BLaER1 (cell line): ENCODE measurements around the gene VWA2.

Experiments
- H3K27ac ChIP-seq: shearing (Covaris generic); formaldehyde crosslinking; 2 replicates; pipeline ENCODE4 v1.8.1; 2022
- H3K27me3 ChIP-seq: shearing (Covaris generic); formaldehyde crosslinking; 2 replicates; pipeline ENCODE4 v1.8.1; 2022
- H3K36me3 ChIP-seq: shearing (Covaris generic); formaldehyde crosslinking; 2 replicates; pipeline ENCODE4 v1.8.1; 2022
- H3K4me1 ChIP-seq: shearing (Covaris generic); formaldehyde crosslinking; 2 replicates; pipeline ENCODE4 v1.8.1; 2022
- H3K4me2 ChIP-seq: shearing (Covaris generic); formaldehyde crosslinking; 2 replicates; pipeline ENCODE4 v1.8.1; 2022
- H3K4me3 ChIP-seq: shearing (Covaris generic); formaldehyde crosslinking; 2 replicates; pipeline ENCODE4 v1.8.1; 2022
- H3K9ac ChIP-seq: shearing (Covaris generic); formaldehyde crosslinking; 2 replicates; pipeline ENCODE4 v1.8.1; 2022
- H3K9me3 ChIP-seq: shearing (Covaris generic); formaldehyde crosslinking; 2 replicates; pipeline ENCODE4 v1.8.1; 2022
- H4K20me1 ChIP-seq: shearing (Covaris generic); formaldehyde crosslinking; 2 replicates; pipeline ENCODE4 v1.8.1; 2022
- Cebpa-rat ChIP-seq: shearing (Covaris generic); IDR thresholded peaks from 2 replicates; pipeline ENCODE4 v1.8.1; 2022

VWA2 gene

DNA sequence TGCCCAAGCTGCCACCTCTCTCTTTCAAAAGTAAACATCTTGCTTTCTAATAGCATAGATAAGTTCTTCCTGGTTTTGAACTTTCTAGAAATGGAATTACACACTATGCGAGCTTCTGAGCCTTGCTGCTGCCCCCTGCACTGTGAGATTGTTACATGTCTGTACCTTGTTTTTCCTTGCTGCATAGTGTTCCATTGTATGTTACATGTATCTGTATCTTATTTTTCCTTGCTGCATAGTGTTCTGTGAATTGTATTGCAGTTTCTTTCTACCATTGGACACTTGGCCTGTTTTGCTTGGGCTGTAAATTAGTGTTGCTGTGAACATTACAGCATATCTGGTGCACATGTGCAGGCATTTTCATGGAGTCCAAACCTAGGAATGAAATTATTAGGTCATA, 24.0 kb upstream of the VWA2 start:
- H3K9ac ChIP-seq: no peak overlapping the region
- no peak overlapping the region for H3K4me2 ChIP-seq
- H3K36me3 ChIP-seq: no peaks in the 10 kb centered on the region
- TF ChIP-seq Cebpa-rat: no peak
- no peaks in the 10 kb centered on the region for H3K27me3 ChIP-seq
- no peaks in the 10 kb centered on the region for H4K20me1 ChIP-seq
- H3K27ac ChIP-seq: no peak overlapping the region
- H3K4me1 ChIP-seq: no peaks in the 10 kb centered on the region
- no peak overlapping the region for H3K4me3 ChIP-seq
- H3K9me3 ChIP-seq: no peaks in the 10 kb centered on the region

DNA sequence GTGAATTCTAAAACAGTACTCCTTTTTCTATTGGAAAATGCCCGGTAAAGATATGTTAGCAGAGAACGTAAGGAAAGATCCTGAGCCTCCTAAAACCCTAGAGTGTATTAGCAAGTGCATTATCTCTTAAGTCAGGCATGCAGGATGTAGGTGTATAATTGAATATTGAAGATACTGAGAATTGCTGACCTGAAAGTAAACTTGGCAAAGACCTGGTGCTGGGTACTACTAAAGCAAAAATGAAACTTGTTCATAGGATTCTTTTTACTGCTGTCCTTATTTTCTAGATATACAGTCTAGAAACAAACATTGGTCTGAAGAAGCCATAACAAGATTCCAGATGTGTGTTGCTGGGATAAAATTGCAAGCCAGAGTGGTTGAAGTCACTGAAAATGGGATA, 18.8 kb upstream of the VWA2 start:
- Histone ChIP-seq H3K27me3 (no peaks in the 10 kb centered on the region), H3K4me3 (no peak overlapping the region), H3K27ac (no peak overlapping the region), H3K36me3 (no peaks in the 10 kb centered on the region), H3K4me1 (no peaks in the 10 kb centered on the region), H3K9me3 (no peaks in the 10 kb centered on the region), H3K4me2 (no peak overlapping the region), H4K20me1 (no peaks in the 10 kb centered on the region), H3K9ac (no peak overlapping the region)
- no peak for TF ChIP-seq Cebpa-rat

DNA sequence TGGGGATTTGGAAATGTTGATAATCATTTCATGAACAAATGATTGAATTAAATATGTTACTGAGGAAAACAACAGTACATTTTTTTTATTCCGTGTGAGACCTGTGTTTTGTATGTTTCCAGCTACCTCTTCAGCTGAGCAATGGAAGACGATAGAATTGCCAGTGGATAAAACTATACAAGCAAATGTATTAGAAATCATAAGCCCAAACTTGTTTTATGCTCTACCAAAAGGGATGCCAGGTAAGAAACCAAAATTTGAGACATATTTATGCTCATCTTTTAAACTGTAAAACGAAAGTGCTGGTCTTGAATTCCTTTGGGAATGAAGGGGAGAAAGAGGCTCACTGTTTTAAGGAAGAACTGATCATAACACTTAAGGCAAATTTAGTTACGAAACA, 17.8 kb upstream of the VWA2 start:
- no peaks in the 10 kb centered on the region for H3K27me3 ChIP-seq
- no peak overlapping the region for H3K27ac ChIP-seq
- no peak overlapping the region for H3K4me3 ChIP-seq
- TF ChIP-seq Cebpa-rat: no peak
- H3K9me3 ChIP-seq: no peaks in the 10 kb centered on the region
- H3K36me3 ChIP-seq: no peaks in the 10 kb centered on the region
- no peaks in the 10 kb centered on the region for H4K20me1 ChIP-seq
- no peak overlapping the region for H3K9ac ChIP-seq
- no peaks in the 10 kb centered on the region for H3K4me1 ChIP-seq
- no peak overlapping the region for H3K4me2 ChIP-seq

DNA sequence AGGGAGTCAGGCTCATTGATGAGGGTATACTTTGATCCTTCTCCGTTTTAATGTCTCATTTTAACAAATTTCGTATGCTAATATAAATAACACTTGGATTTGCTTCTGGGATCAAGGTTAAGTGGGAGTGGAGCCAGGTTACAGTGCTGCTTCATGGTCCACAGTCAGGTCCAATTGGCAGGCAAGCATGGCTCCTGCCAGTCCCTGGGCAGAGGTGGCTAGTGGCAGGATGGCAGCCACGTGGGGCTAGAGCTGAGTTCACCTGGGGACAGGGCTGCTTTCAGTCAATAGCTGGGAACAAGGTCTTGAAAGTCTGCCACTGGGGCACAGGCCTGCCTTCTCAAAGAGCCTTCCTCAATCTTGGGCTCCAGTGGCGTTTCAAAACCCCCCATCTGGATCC, 16.0 kb upstream of the VWA2 start:
- no peak overlapping the region for H3K4me3 ChIP-seq
- no peaks in the 10 kb centered on the region for H4K20me1 ChIP-seq
- H3K4me1 ChIP-seq: no peaks in the 10 kb centered on the region
- no peak for TF ChIP-seq Cebpa-rat
- H3K4me2 ChIP-seq: no peak overlapping the region
- H3K9me3 ChIP-seq: no peaks in the 10 kb centered on the region
- H3K27ac ChIP-seq: no peak overlapping the region
- no peak overlapping the region for H3K9ac ChIP-seq
- H3K27me3 ChIP-seq: no peaks in the 10 kb centered on the region
- H3K36me3 ChIP-seq: no peaks in the 10 kb centered on the region

GRCh38 chr10:114228156-114228555, 10.9 kb upstream of the VWA2 start:
- Histone ChIP-seq H3K4me2 (no peak overlapping the region), H3K9ac (no peak overlapping the region), H3K27ac (no peak overlapping the region)

DNA sequence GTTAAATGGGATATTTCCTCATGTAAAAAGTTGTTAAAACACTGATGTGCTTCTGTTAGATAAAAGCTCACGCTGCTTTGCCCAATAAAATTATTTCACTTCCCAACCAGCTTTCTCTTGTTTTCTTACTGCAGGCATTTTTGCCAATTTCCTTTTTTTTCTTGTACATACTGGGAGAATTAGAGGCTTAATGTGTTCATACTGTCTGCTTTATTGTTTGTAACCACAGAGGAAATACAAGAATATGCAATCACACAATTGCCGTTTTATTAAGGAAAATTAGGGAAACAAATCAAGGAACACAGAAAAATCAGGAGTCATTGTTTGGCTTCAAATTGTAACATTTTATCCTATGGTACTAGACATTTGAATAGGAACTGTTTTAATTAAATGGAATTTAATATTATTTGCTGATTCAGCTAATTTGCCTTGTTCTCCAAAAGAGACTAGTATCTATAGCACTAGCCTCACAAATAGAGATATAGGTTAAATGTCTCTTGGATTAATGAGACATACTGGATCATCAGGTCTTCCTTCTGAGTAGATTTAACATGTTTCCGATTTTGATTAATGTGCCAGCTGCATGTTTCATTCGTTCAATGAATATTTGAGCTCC, 6.4 kb upstream of the VWA2 start:
- Histone ChIP-seq H3K4me2 (no peak overlapping the region), H3K4me3 (no peak overlapping the region)
- TF ChIP-seq Cebpa-rat: no peak

More at GRCh38 chr10:114228156-114228555, 10.9 kb upstream of the VWA2 start:
- no peaks in the 10 kb centered on the region for H3K27me3 ChIP-seq
- H3K9me3 ChIP-seq: no peaks in the 10 kb centered on the region
- TF ChIP-seq Cebpa-rat: no peak
- H4K20me1 ChIP-seq: no peaks in the 10 kb centered on the region
- H3K4me1 ChIP-seq: no peaks in the 10 kb centered on the region
- H3K36me3 ChIP-seq: no peaks in the 10 kb centered on the region
- no peak overlapping the region for H3K4me3 ChIP-seq

GRCh38 chr10:114233482-114233881, 5.6 kb upstream of the VWA2 start:
- Histone ChIP-seq H3K36me3 (no peaks in the 10 kb centered on the region), H3K9me3 (no peaks in the 10 kb centered on the region), H3K4me2 (no peak overlapping the region), H3K9ac (no peak overlapping the region), H3K27ac (no peak overlapping the region), H3K27me3 (peaks cover 11% of the 10 kb centered on the region), H3K4me1 (no peaks in the 10 kb centered on the region), H3K4me3 (no peak overlapping the region), H4K20me1 (no peaks in the 10 kb centered on the region)
- TF ChIP-seq Cebpa-rat: no peak

More for the DNA sequence above, 6.4 kb upstream of the VWA2 start:
- Histone ChIP-seq H3K36me3 (no peaks in the 10 kb centered on the region), H3K27ac (no peak overlapping the region), H3K27me3 (peaks cover 3% of the 10 kb centered on the region; the same call in 1 of the 2 replicates), H3K9ac (no peak overlapping the region), H3K4me1 (no peaks in the 10 kb centered on the region), H3K9me3 (no peaks in the 10 kb centered on the region), H4K20me1 (no peaks in the 10 kb centered on the region)

DNA sequence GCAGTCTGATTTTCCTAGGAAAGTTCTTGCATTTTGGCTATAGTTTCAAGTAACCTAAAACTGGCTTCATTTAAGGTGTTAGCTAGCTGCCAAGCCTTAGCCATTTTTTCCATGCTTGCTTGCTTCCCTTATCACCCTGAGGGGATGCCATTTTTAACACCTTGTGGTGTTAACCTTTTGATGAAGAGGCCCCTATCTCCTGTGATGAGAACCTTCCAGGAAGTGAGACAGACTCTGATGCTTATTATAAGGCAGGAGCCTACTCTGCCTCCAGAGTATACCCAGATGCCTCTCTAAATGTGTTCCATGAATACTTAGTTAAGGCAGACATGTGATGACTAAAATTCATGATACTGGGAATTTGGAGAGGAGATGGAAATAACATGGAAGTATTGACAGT, 4.9 kb upstream of the VWA2 start:
- H3K4me1 ChIP-seq: peaks cover 5% of the 10 kb centered on the region; the same call in 1 of the 2 replicates
- H4K20me1 ChIP-seq: 0 out of 2 replicates have a peak, but pooled peaks cover 2% of the 10 kb centered on the region
- H3K9me3 ChIP-seq: peaks cover 3% of the 10 kb centered on the region; the same call in 1 of the 2 replicates
- no peak overlapping the region for H3K27ac ChIP-seq
- H3K9ac ChIP-seq: no peak overlapping the region
- H3K4me2 ChIP-seq: no peak overlapping the region
- H3K36me3 ChIP-seq: no peaks in the 10 kb centered on the region
- peaks cover 18% of the 10 kb centered on the region for H3K27me3 ChIP-seq
- no peak for TF ChIP-seq Cebpa-rat
- no peak overlapping the region for H3K4me3 ChIP-seq

GRCh38 chr10:114239994-114240345, 916 bp downstream of the VWA2 start:
- Histone ChIP-seq H3K4me2 (no peak overlapping the region), H3K4me1 (peaks cover 14% of the 10 kb centered on the region), H3K27me3 (peaks cover 52% of the 10 kb centered on the region), H4K20me1 (0 out of 2 replicates have a peak, but pooled peaks cover 13% of the 10 kb centered on the region), H3K9ac (no peak overlapping the region), H3K4me3 (0 out of 2 replicates have a peak overlapping the region, but pooled peaks have one; percentile 50), H3K27ac (no peak overlapping the region), H3K36me3 (no peaks in the 10 kb centered on the region), H3K9me3 (peaks cover 12% of the 10 kb centered on the region)
- no peak for TF ChIP-seq Cebpa-rat

- Histone ChIP-seq H4K20me1 (0 out of 2 replicates have a peak, but pooled peaks cover 13% of the 10 kb centered on the region), H3K4me2 (no peak overlapping the region), H3K9me3 (peaks cover 12% of the 10 kb centered on the region), H3K27ac (no peak overlapping the region), H3K27me3 (peaks cover 52% of the 10 kb centered on the region), H3K36me3 (no peaks in the 10 kb centered on the region), H3K4me3 (no peak overlapping the region), H3K9ac (no peak overlapping the region), H3K4me1 (peaks cover 20% of the 10 kb centered on the region)
- TF ChIP-seq Cebpa-rat: no peak
Observed at GRCh38 chr10:114242235-114242634, 3.2 kb downstream of the VWA2 start.

GRCh38 chr10:114243661-114244060, 4.6 kb downstream of the VWA2 start:
- no peak overlapping the region for H3K27ac ChIP-seq
- 0 out of 2 replicates have a peak, but pooled peaks cover 13% of the 10 kb centered on the region for H4K20me1 ChIP-seq
- no peak overlapping the region for H3K4me3 ChIP-seq
- H3K9me3 ChIP-seq: peaks cover 12% of the 10 kb centered on the region
- H3K4me1 ChIP-seq: peaks cover 20% of the 10 kb centered on the region
- no peaks in the 10 kb centered on the region for H3K36me3 ChIP-seq
- H3K4me2 ChIP-seq: no peak overlapping the region
- peaks cover 38% of the 10 kb centered on the region for H3K27me3 ChIP-seq
- no peak overlapping the region for H3K9ac ChIP-seq
- TF ChIP-seq Cebpa-rat: no peak
